GM12878 (cell line): ENCODE results near the gene EVA1A. TPM values are rescaled to one million over a fixed set of nuclear protein-coding genes. Genes with fewer than 3 reads are reported as not detected.

Experiments used
- ATAC-seq: fragments of 200-7000 bp; cut with Tn5 transposase; 3 replicates; pipeline ENCODE4 v1.9.1; 2020; ENCODE audit warnings: mild to moderate bottlenecking, moderate library complexity
- BruUV-seq: library from RNA; stranded (reverse); fragments of 400-500 nt; replicated peaks from 2 replicates; lab custom pipeline; 2021; lab: Mats Ljungman, UMichigan
- CTCF ChIA-PET: fragments of 300-600 bp; sonication (Branson Sonifier 250); formaldehyde crosslinking; extraction: SDS; loops from one replicate; lab custom pipeline; 2021; ENCODE audit warnings: inconsistent platforms; lab: Yijun Ruan, JAX
- POLR2A ChIA-PET: fragments of 350-600 bp; formaldehyde crosslinking; extraction: SDS; loops from one replicate; lab custom pipeline; 2021; ENCODE audit warnings: inconsistent platforms; lab: Charles Lee
- RAD21 ChIA-PET: fragments of 300-600 bp; sonication (Branson Sonifier 250); formaldehyde crosslinking; loops from one replicate; lab custom pipeline; 2023; ENCODE audit warnings: antibody characterized with exemption; ENCODE audit not compliant: unreplicated experiment; lab: Charles Lee
- SMC1A ChIA-PET: fragments of 300-600 bp; sonication (Branson Sonifier 250); formaldehyde crosslinking; loops from one replicate; lab custom pipeline; 2023; ENCODE audit not compliant: unreplicated experiment, uncharacterized antibody; lab: Charles Lee
- DNase-seq: peaks from one replicate; pipeline ENCODE4 v3.0.0-alpha.2; 2011; ENCODE audit warnings: low read depth, low spot score
- FAIRE-seq: peaks from 3 replicates; lab custom pipeline; 2011; peaks lifted over from hg19 to GRCh38; lab: Jason Lieb, UNC
- H2AFZ ChIP-seq: 2 replicates; pipeline ENCODE4 v1.6.0; 2011; ENCODE audit warnings: low read depth, low read length, control low read depth; ENCODE audit not compliant: control insufficient read depth
- H3K27ac ChIP-seq: 2 replicates; pipeline ENCODE4 v1.5.1; 2011; ENCODE audit warnings: control low read depth; ENCODE audit not compliant: control insufficient read depth, insufficient read depth
- H3K27me3 ChIP-seq, 2 experiments: replicated peaks in 1 of 2; 2 replicates each; pipeline versions ENCODE4 v1.6.0 to v1.6.1; 2011; ENCODE audit warnings: low read length in 1 of 2; ENCODE audit not compliant: control insufficient read depth in 2 of 2, insufficient read depth in 2 of 2
- H3K36me3 ChIP-seq, 2 experiments: 2 replicates each; pipeline ENCODE4 v1.5.1; 2011; ENCODE audit warnings: low read length in 1 of 2; ENCODE audit not compliant: control insufficient read depth in 2 of 2, insufficient read depth in 2 of 2
- H3K4me1 ChIP-seq: 2 replicates; pipeline ENCODE4 v1.6.1; 2011; ENCODE audit warnings: mild to moderate bottlenecking, low read length, moderate library complexity, mixed read lengths; ENCODE audit not compliant: control insufficient read depth, insufficient read depth
- H3K4me2 ChIP-seq: 2 replicates; pipeline ENCODE4 v1.6.0; 2011; ENCODE audit warnings: control low read depth; ENCODE audit not compliant: control insufficient read depth, insufficient read depth
- H3K4me3 ChIP-seq: fragments of 200-600 bp; sonication (generic); 2 replicates; pipeline ENCODE4 v1.5.1; 2016
- H3K79me2 ChIP-seq: 2 replicates; pipeline ENCODE4 v1.6.0; 2011; ENCODE audit warnings: low read length; ENCODE audit not compliant: control insufficient read depth, insufficient read depth
- H3K9ac ChIP-seq: 2 replicates; pipeline ENCODE4 v1.8.0; 2011; ENCODE audit warnings: low read length, control low read depth, mixed read lengths; ENCODE audit not compliant: control insufficient read depth, insufficient read depth
- H3K9me3 ChIP-seq: replicated peaks from 3 replicates; pipeline ENCODE4 v1.5.1; 2011; ENCODE audit warnings: mild to moderate bottlenecking, low read length; ENCODE audit not compliant: control insufficient read depth, insufficient read depth
- H4K20me1 ChIP-seq: 2 replicates; pipeline ENCODE4 v1.6.0; 2011; ENCODE audit not compliant: control insufficient read depth, insufficient read depth
- MXI1 ChIP-seq: fragments of 150-350 bp; IDR thresholded peaks from 2 replicates; pipeline ENCODE4 v1.6.1; 2011; ENCODE audit warnings: low read depth, mild to moderate bottlenecking, inconsistent platforms, low read length, improper control_type of control experiment
- WGBS: methylation state at CpG from one replicate; pipeline ENCODE4 v1.1.6; 2016; ENCODE audit warnings: low lambda C conversion rate; ENCODE audit not compliant: insufficient replicate concordance, insufficient coverage; ENCODE audit errors: missing lambda C conversion rate; 5-methylcytosine and 5-hydroxymethylcytosine counted together
- in situ Hi-C: fragments of 300-500 bp; cut with MboI; formaldehyde crosslinking; loops from 9 replicates; pipeline ENCODE4 v1.14.3; 2018; ENCODE audit warnings: mixed read lengths
- intact Hi-C: fragments of 100-400 bp; cut with micrococcal nuclease; formaldehyde crosslinking; loops from one replicate; pipeline ENCODE4 v1.14.2; 2022; ENCODE audit not compliant: unreplicated experiment
- polyA plus RNA-seq, 11 experiments: library from polyadenylated mRNA; depleted of rRNA in 4 of 11; unstranded in 6 of 11; stranded (reverse) in 5 of 11; fragments of >200 nt; fragmentation: Nextera tagmentation in 4 of 11; fragmentation: Illumina TruSeq in 1 of 11; extraction: Ambion mirVana in 4 of 11; extraction: Trizol in 1 of 11; gene quantifications; 1 replicate in 1 of 11; 2 replicates in 10 of 11; pipeline versions ENCODE4 v1.2.1 to v1.2.3, GENCODE V29; 2011 to 2016; ENCODE audit warnings: inconsistent platforms in 2 of 11, missing spikeins in 2 of 11, low read depth in 1 of 11
- total RNA-seq, 4 experiments: library from RNA; depleted of rRNA in 3 of 4; stranded (reverse); fragments of >200 nt in 3 of 4; fragmentation: Illumina TruSeq in 1 of 4; extraction: Trizol in 1 of 4; gene quantifications; 2 replicates each; pipeline versions ENCODE4 v1.2.1 to v1.2.3, GENCODE V29; 2013 to 2021
- TF ChIP-seq, protein P1 (sequence below): fragments of 450-650 bp; IDR thresholded peaks from 2 replicates; pipeline ENCODE4 v1.6.1; 2017; ENCODE audit warnings: mild to moderate bottlenecking, moderate library complexity

The EVA1A gene
- total and polyA plus RNA-seq, 10 of the 15 experiments (the other 5 are each of a cell fraction or from before 2014, with no cell fraction given), result 0.13 to 1.0 (median 0.34) TPM; not detected in 5

DNA sequence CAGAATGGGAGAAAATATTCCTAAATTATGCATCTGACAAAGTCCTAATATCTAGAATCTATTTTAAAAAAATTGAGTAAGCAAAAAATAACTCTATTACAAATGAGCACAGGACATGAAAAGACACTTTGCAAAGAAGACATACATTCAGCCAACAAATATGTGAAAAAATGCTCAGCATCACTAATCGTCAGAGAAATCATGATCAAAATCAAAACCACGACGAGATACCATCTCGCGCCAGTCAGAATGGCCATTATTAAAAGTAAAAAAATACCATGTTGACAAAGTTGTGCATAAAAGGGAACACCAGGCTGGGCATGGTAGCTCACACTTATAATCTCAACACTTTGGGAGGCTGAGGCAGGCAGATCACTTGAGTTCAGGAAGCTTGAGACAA is 63.5 kb downstream of the EVA1A start (continued):
- TF ChIP-seq, protein P1, sequence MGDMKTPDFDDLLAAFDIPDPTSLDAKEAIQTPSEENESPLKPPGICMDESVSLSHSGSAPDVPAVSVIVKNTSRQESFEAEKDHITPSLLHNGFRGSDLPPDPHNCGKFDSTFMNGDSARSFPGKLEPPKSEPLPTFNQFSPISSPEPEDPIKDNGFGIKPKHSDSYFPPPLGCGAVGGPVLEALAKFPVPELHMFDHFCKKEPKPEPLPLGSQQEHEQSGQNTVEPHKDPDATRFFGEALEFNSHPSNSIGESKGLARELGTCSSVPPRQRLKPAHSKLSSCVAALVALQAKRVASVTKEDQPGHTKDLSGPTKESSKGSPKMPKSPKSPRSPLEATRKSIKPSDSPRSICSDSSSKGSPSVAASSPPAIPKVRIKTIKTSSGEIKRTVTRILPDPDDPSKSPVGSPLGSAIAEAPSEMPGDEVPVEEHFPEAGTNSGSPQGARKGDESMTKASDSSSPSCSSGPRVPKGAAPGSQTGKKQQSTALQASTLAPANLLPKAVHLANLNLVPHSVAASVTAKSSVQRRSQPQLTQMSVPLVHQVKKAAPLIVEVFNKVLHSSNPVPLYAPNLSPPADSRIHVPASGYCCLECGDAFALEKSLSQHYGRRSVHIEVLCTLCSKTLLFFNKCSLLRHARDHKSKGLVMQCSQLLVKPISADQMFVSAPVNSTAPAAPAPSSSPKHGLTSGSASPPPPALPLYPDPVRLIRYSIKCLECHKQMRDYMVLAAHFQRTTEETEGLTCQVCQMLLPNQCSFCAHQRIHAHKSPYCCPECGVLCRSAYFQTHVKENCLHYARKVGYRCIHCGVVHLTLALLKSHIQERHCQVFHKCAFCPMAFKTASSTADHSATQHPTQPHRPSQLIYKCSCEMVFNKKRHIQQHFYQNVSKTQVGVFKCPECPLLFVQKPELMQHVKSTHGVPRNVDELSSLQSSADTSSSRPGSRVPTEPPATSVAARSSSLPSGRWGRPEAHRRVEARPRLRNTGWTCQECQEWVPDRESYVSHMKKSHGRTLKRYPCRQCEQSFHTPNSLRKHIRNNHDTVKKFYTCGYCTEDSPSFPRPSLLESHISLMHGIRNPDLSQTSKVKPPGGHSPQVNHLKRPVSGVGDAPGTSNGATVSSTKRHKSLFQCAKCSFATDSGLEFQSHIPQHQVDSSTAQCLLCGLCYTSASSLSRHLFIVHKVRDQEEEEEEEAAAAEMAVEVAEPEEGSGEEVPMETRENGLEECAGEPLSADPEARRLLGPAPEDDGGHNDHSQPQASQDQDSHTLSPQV, result no peak

DNA sequence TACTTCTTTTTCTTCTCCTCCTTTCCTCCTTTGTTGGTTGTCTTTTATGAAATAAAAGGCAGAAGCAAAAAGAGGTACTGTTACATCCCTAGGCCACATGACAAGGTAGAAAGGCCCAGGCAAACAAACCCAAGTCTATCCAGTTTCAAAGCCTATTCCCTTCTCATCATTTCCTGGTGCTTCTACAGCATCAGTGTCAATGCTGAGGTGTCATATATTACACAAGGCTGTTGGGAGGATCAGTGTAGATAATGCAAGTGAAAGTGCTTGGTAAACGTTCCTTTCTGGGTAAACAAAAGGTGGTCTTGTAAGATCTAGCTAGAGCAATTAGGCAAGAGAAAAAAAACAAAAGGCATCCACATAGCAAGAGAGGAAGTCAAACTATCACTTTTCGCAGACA is 64.9 kb downstream of the EVA1A start:
- WGBS, result 0% methylated on average over 2 of the region's 2 CpGs
- no peak overlapping the region for H3K9ac ChIP-seq
- BruUV-seq, result no TSS peak

More for the DNA sequence above, 64.9 kb downstream of the EVA1A start:
- ATAC-seq (no peak), FAIRE-seq (no peak), DNase-seq (no peak)
- RAD21 ChIA-PET, result no interaction called here
- H2AFZ ChIP-seq, result no peak overlapping the region
- H3K27ac ChIP-seq, result no peak overlapping the region
- no peaks in the 10 kb centered on the region for H3K9me3 ChIP-seq
- SMC1A ChIA-PET, result no interaction called here
- H3K36me3 ChIP-seq, result no peaks in the 10 kb centered on the region
- no peak overlapping the region for H3K4me3 ChIP-seq
- H3K79me2 ChIP-seq, result no peaks in the 10 kb centered on the region
- in situ Hi-C loops (no loop called here), intact Hi-C loops (no loop called here)
- CTCF ChIA-PET, result no interaction called here
- POLR2A ChIA-PET, result no interaction called here
- H3K4me2 ChIP-seq, result no peak overlapping the region
- no peaks in the 10 kb centered on the region for H3K27me3 ChIP-seq
- no peak for TF ChIP-seq MXI1
- TF ChIP-seq, all 136 proteins: peak for 0
- Histone ChIP-seq H4K20me1 (no peaks in the 10 kb centered on the region), H3K4me1 (no peaks in the 10 kb centered on the region)
